ENCODE results near the gene MSMB.

Gene MSMB

GRCh38 chr10:46031648-46032532, 14.2 kb downstream of the MSMB start:
- DNase-seq: no peak

- peak; percentile 64 for DNase-seq
Observed at GRCh38 chr10:46030091-46030937, 15.8 kb downstream of the MSMB start, which contains the start of gene NCOA4. Gene NCOA4, minus strand, starts transcription at chr10:46030623. Its CDS starts 13,943 bp downstream, at chr10:46016680.

- no peak for DNase-seq
Observed at GRCh38 chr10:46029461-46030030, 16.5 kb downstream of the MSMB start.

- DNase-seq: no peak
Observed at GRCh38 chr10:46028584-46029460, 17.2 kb downstream of the MSMB start.

- DNase-seq: no peak
Observed at GRCh38 chr10:46026106-46026505, 20.0 kb downstream of the MSMB start.

- no peak for DNase-seq
Observed at GRCh38 chr10:46025406-46025805, 20.7 kb downstream of the MSMB start.

GRCh38 chr10:46024948-46025347, 21.1 kb downstream of the MSMB start:
- no peak for DNase-seq

- DNase-seq: peak; percentile 25
Observed at GRCh38 chr10:46022978-46023702, 22.9 kb downstream of the MSMB start.

GRCh38 chr10:46020344-46020657, 25.8 kb downstream of the MSMB start:
- DNase-seq: no peak

- no peak for DNase-seq
Observed at GRCh38 chr10:46019569-46020343, 26.3 kb downstream of the MSMB start.

- DNase-seq: no peak
Observed at GRCh38 chr10:46019177-46019528, 26.9 kb downstream of the MSMB start.

- no peak for DNase-seq
Observed at GRCh38 chr10:46018453-46019176, 27.5 kb downstream of the MSMB start.

- DNase-seq: no peak
Observed at GRCh38 chr10:46017733-46018132, 28.3 kb downstream of the MSMB start.

GRCh38 chr10:46016811-46017210, 29.3 kb downstream of the MSMB start:
- DNase-seq: no peak

- DNase-seq: no peak
Observed at GRCh38 chr10:46016190-46016589, 29.9 kb downstream of the MSMB start.

GRCh38 chr10:46014683-46015405, 31.2 kb downstream of the MSMB start:
- DNase-seq: no peak

- DNase-seq: no peak
Observed at GRCh38 chr10:46014206-46014605, 31.9 kb downstream of the MSMB start.

GRCh38 chr10:46012746-46013145, 33.3 kb downstream of the MSMB start:
- no peak for DNase-seq

GRCh38 chr10:46006219-46006618, 39.9 kb downstream of the MSMB start:
- DNase-seq: no peak

- no peak for DNase-seq
Observed at GRCh38 chr10:46005383-46005782, 40.7 kb downstream of the MSMB start.
